ENCODE measurements around the gene KRT37. TPM values are rescaled to one million over a fixed set of nuclear protein-coding genes. Genes with fewer than 3 reads are reported as not detected.

KRT37 gene
- polyA plus RNA-seq, 3 donors, result not detected

DNA sequence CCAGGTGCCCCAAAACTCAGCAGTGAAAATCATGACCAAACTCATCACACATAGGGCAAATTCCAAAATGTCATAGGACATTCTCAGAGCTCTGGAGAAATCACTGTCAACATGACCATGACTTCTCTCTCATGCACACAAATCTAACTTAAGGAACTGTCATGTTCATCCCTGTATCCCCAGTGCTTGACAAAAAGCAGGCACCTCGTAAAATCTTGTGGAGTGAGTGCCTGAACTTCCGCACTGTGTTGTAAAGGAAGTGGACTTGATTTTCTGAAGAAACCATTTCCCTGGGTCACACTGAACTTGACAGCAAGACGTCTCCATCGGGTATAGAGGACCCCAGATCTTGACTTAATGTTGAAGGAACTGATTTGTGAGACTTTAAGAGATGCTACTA is 2.8 kb downstream of the KRT37 start:
- Mint-ChIP-seq H3K4me3 (no peak overlapping the region), H3K36me3 (no peaks in the 10 kb centered on the region)
- no peak for TF ChIP-seq CTCF (IDR thresholded peaks at IDR 0.05)

GRCh38 chr17:41421116-41421515 is 3.3 kb downstream of the KRT37 start:
- 84% methylated on average over 9 of the region's 9 CpGs for WGBS (ENCODE audit: insufficient coverage)
- DNase-seq, result no peak
- Mint-ChIP-seq H3K9me3 (no peaks in the 10 kb centered on the region), H3K4me3 (no peak overlapping the region), H3K4me1 (peaks cover 7% of the 10 kb centered on the region), H3K27me3 (ENCODE audit: low read depth in 3 of 3) (peaks cover 4 to 9% (median 7%) of the 10 kb centered on the region in 3 donors), H3K27ac (no peak overlapping the region), H3K36me3 (no peaks in the 10 kb centered on the region)
- TF ChIP-seq CTCF (IDR thresholded peaks at IDR 0.05), result no peak
- H3K36me3 ChIP-seq (replicated peaks in 1 of 2; ENCODE audit: control insufficient read depth in 1 of 2, insufficient read depth in 2 of 2, low read length in 2 of 2), result no peaks in the 10 kb centered on the region
- no peak overlapping the region for H3K9ac ChIP-seq (ENCODE audit: insufficient read depth, low read length, poor library complexity, severe bottlenecking)
- H3K9me3 ChIP-seq (replicated peaks in 1 of 2; ENCODE audit: control insufficient read depth in 1 of 2, insufficient read depth in 1 of 2, low read length in 2 of 2), result no peaks in the 10 kb centered on the region
- H3K4me3 ChIP-seq (replicated peaks in 1 of 3; ENCODE audit: low read depth in 2 of 3, low read length in 3 of 3), result no peak overlapping the region
- H2AFZ ChIP-seq (ENCODE audit: insufficient read depth, low read depth, low read length, poor library complexity, severe bottlenecking), result no peak overlapping the region
- no peaks in the 10 kb centered on the region for H3K27me3 ChIP-seq (ENCODE audit: control insufficient read depth in 2 of 2, insufficient read depth in 2 of 2, low read length in 2 of 2)
- H4K20me1 ChIP-seq (ENCODE audit: insufficient read depth, low read length), result no peaks in the 10 kb centered on the region
- no peaks in the 10 kb centered on the region for H3K79me2 ChIP-seq (ENCODE audit: insufficient read depth, low read length)
- no peak overlapping the region for H3K4me2 ChIP-seq (replicated peaks; ENCODE audit: extremely low read depth, low read length, poor library complexity, severe bottlenecking)
- no peak overlapping the region for H3K27ac ChIP-seq (ENCODE audit: low read depth in 1 of 2, low read length in 2 of 2)
- intact Hi-C loops (cut with micrococcal nuclease), result no loop called here
- H3K4me1 ChIP-seq (ENCODE audit: control insufficient read depth in 1 of 2, insufficient read depth in 2 of 2, low read length in 2 of 2), result peaks cover 4 to 5% of the 10 kb centered on the region in 2 donors

More for the DNA sequence above, 2.8 kb downstream of the KRT37 start:
- intact Hi-C loops (cut with micrococcal nuclease), result no loop called here
- Mint-ChIP-seq H3K27ac (no peak overlapping the region), H3K27me3 (ENCODE audit: low read depth in 3 of 3) (peaks cover 4 to 9% (median 6%) of the 10 kb centered on the region in 3 donors), H3K4me1 (peaks cover 7% of the 10 kb centered on the region), H3K9me3 (no peaks in the 10 kb centered on the region)
- H4K20me1 ChIP-seq (ENCODE audit: insufficient read depth, low read length), result no peaks in the 10 kb centered on the region
- no peak overlapping the region for H3K4me3 ChIP-seq (replicated peaks in 1 of 3; ENCODE audit: low read depth in 2 of 3, low read length in 3 of 3)
- no peaks in the 10 kb centered on the region for H3K9me3 ChIP-seq (replicated peaks in 1 of 2; ENCODE audit: control insufficient read depth in 1 of 2, insufficient read depth in 1 of 2, low read length in 2 of 2)
- no peaks in the 10 kb centered on the region for H3K27me3 ChIP-seq (ENCODE audit: control insufficient read depth in 2 of 2, insufficient read depth in 2 of 2, low read length in 2 of 2)
- DNase-seq, result no peak
- no peak overlapping the region for H3K9ac ChIP-seq (ENCODE audit: insufficient read depth, low read length, poor library complexity, severe bottlenecking)
- peaks cover 4 to 5% of the 10 kb centered on the region in 2 donors for H3K4me1 ChIP-seq (ENCODE audit: control insufficient read depth in 1 of 2, insufficient read depth in 2 of 2, low read length in 2 of 2)
- no peak overlapping the region for H3K27ac ChIP-seq (ENCODE audit: low read depth in 1 of 2, low read length in 2 of 2)
- H3K36me3 ChIP-seq (replicated peaks in 1 of 2; ENCODE audit: control insufficient read depth in 1 of 2, insufficient read depth in 2 of 2, low read length in 2 of 2), result no peaks in the 10 kb centered on the region
- no peaks in the 10 kb centered on the region for H3K79me2 ChIP-seq (ENCODE audit: insufficient read depth, low read length)
- no peak overlapping the region for H3K4me2 ChIP-seq (replicated peaks; ENCODE audit: extremely low read depth, low read length, poor library complexity, severe bottlenecking)
- WGBS (ENCODE audit: insufficient coverage), result 75% methylated on average over 2 of the region's 4 CpGs
- no peak overlapping the region for H2AFZ ChIP-seq (ENCODE audit: insufficient read depth, low read depth, low read length, poor library complexity, severe bottlenecking)
